SK-N-SH treated with all-trans-retinoic acid at 6 μM for 48 hours (cell line): ENCODE results near the gene PSMA7.

ENCODE experiments used
- BACH2 ChIP-seq: fragments of 250-450 bp; sonication (Bioruptor Pico); IDR thresholded peaks from 2 replicates; pipeline ENCODE4 v1.9.0; 2021; ENCODE audit warnings: mild to moderate bottlenecking, borderline replicate concordance
- ESRRG ChIP-seq: fragments of 250-450 bp; sonication (Bioruptor Pico); IDR thresholded peaks from 2 replicates; pipeline ENCODE4 v1.6.1; 2021; ENCODE audit warnings: mild to moderate bottlenecking
- ISL1 ChIP-seq: fragments of 250-450 bp; sonication (Bioruptor Pico); IDR thresholded peaks from 2 replicates; pipeline ENCODE4 v2.1.2; 2022; ENCODE audit warnings: mild to moderate bottlenecking, moderate library complexity
- PPARA ChIP-seq: fragments of 250-450 bp; sonication (Bioruptor Pico); IDR thresholded peaks from 2 replicates; pipeline ENCODE4 v1.5.0; 2020; ENCODE audit warnings: mild to moderate bottlenecking, borderline replicate concordance
- RARB ChIP-seq: fragments of 250-450 bp; sonication (Bioruptor Pico); IDR thresholded peaks from 2 replicates; pipeline ENCODE4 v1.8.0; 2021; ENCODE audit warnings: mild to moderate bottlenecking, moderate library complexity
- SNAI2 ChIP-seq: fragments of 250-450 bp; sonication (Bioruptor Pico); IDR thresholded peaks from 2 replicates; pipeline ENCODE4 v1.5.0; 2020; ENCODE audit warnings: mild to moderate bottlenecking, moderate library complexity
- TOX ChIP-seq: fragments of 250-450 bp; sonication (Bioruptor Pico); IDR thresholded peaks from 2 replicates; pipeline ENCODE4 v1.8.0; 2021; ENCODE audit warnings: mild to moderate bottlenecking, moderate library complexity, borderline replicate concordance
- ZNF8 ChIP-seq: fragments of 450-650 bp; formaldehyde crosslinking; IDR thresholded peaks from 2 replicates; pipeline ENCODE4 v1.5.0; 2020; ENCODE audit warnings: mild to moderate bottlenecking, moderate library complexity
- TF ChIP-seq, protein P1 (sequence below): fragments of 250-450 bp; sonication (Bioruptor Pico); IDR thresholded peaks from 2 replicates; pipeline ENCODE4 v1.8.0; 2020; ENCODE audit warnings: mild to moderate bottlenecking, moderate library complexity, borderline replicate concordance

DNA sequence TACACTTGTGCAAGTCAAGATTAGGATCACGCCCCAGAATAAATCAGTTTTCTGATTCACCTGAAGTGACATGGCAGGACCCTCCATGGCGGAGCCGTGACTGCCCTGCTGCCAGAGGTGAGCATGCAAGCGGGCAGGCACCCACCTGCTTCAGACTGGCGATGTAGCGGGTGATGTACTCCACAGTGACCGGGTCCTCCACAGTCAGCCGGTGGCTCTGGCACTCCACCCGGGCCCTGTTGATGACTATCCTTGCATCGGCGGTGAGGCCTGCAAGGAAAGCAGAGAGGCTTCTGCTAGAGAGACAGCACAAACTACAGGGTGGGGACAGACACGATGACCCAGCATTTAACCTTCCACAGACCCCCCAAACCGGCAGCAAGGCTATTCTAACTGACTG lies 3.6 kb downstream of the PSMA7 start:
- TF ChIP-seq PPARA (CRISPR knock-in tag) (no peak), ZNF8 (CRISPR knock-in tag) (no peak), RARB (CRISPR knock-in tag) (no peak), TOX (CRISPR knock-in tag) (no peak), SNAI2 (CRISPR knock-in tag) (no peak), ESRRG (no peak), ISL1 (CRISPR knock-in tag) (no peak), BACH2 (CRISPR knock-in tag) (no peak)
- TF ChIP-seq, protein P1, sequence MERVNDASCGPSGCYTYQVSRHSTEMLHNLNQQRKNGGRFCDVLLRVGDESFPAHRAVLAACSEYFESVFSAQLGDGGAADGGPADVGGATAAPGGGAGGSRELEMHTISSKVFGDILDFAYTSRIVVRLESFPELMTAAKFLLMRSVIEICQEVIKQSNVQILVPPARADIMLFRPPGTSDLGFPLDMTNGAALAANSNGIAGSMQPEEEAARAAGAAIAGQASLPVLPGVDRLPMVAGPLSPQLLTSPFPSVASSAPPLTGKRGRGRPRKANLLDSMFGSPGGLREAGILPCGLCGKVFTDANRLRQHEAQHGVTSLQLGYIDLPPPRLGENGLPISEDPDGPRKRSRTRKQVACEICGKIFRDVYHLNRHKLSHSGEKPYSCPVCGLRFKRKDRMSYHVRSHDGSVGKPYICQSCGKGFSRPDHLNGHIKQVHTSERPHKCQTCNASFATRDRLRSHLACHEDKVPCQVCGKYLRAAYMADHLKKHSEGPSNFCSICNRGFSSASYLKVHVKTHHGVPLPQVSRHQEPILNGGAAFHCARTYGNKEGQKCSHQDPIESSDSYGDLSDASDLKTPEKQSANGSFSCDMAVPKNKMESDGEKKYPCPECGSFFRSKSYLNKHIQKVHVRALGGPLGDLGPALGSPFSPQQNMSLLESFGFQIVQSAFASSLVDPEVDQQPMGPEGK (CRISPR knock-in tag), result no peak
